Measurements from ENCODE around the gene GAS2. TPM values are rescaled to one million over a fixed set of nuclear protein-coding genes. Genes with fewer than 3 reads are reported as not detected.

The GAS2 gene
- 1.8 TPM in 1 of 2 replicates, not detected in the other for total RNA-seq

DNA sequence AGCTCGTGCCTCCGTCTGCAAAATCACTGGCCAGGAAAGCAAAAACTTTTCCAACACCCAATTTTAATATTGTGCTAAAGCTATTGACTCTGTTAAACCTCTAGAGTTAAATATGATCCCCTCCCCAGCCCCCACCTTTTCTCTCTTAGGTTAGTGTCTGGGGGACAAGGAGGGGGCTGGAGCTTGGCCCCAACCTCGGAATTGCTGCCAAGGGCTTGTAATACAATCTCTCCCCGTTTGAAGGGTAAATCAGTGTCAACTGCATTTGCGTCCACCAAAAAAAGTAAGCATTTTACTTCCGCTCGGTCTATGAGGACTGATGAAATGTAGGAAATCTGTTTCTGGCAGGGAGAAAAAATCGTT is at the start of gene GAS2:
Gene GAS2 (plus strand): TSS at position 287 of the 363 bp plus-strand sequence. CDS start 8,259 bp downstream, outside the sequence.

DNA sequence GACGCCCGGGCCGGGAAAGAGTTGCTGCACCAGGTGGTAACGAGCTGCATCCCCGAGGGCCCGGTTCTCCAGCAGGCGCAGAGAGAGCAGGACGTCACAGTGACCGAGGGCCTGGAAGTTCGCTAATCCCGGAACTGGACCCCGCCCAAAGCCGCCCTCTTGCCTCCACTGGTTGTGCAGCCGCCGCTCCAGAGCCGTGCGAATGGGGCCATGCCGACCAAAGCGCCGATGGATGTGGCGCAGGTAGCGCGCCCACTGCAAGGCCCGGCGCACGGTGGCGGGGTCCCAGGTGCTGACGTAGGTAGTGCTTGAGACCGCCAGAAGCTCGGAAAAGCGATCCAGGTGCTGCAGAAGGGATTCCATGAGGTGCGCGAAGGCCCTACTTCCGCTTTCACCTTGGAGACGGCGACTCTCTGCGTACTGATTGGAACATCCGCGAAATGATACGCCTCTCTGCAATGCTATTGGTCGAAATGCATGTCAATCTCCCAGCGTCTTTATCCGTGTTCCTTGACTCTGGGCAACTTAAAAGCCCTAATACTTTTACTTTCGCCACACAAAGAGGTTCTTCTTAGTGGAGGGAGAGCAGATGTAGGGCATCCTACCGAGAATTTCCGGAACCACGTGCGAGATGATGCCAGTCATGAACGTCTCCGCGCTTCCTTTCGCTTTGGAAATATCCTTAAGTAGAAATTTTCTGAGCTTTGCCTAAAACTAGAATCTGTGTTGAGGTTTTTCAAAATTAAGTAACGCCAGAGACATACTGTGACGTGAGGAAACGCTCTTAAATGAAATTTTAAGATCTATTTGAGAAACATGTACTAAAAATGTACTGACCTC is 40.7 kb upstream of the GAS2 start, which contains the start of gene FANCF:
Gene FANCF (minus strand): TSS at position 376 of the 840 bp plus-strand sequence. CDS start 13 bp downstream, at position 363.

DNA sequence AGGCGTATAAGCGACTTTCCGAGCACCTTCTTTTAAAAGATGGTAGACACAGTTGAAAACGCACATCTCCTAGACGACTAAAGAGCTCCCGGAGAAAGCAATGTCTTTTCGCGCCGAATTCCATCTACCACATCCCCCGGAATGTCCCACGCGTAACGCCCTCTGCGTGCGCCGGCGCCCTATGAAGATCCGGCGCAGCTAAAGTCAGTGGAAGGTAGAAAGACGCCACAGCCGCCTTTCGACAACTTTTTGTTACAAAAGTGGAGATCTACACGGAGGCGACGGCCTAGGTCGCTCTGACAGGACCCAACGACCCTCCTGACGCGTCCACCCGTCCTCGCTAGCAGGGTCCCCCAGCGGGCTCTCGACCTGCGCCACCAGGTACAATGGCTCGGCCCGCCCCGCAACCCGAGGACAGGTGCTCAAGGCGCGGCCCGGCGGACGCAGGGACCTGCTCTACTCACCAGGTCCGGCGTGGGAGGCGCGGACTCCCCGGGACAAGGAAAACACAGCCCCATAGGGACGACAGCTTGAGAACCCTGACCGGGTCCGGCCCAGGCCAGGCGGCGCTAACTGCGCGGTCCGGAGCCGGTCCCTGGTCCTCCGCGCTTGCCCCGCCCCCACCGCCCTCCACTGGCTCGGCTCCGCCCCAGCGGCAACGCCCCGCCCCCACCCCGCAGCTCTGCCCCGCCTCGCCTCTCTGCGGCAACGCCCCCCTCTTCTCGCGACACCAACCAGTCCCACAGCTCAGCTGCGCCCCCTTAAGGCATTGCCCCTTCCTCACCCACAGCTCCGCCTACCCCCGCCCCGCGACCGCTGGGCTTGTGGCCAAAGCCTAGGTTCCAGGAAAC is 163.0 kb downstream of the GAS2 start, which contains the start of gene SVIP:
Gene SVIP (minus strand): TSS at position 571 of the 851 bp plus-strand sequence. CDS start 53 bp downstream, at position 518.

DNA sequence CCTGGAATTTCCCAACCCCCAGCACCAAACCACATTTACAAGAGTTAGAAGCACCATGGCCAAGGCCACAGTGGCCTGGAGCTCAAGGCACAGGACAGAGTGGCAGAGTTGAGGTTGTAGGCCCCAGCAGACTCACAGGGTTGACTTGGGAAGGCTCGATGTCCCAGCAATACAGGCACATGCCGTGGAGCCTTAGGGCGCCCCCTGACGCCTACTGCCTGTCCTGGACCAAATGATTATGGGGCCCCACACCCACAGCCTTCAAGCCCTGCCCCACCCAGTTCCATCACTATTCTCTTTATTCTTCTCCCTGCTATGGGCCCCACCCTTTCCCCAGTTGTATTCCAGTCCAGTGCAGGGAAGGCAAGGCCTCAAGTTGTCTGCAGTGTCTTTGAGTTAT is 193.8 kb downstream of the GAS2 start, which contains the start of gene CCDC179:
Gene CCDC179 (minus strand): TSS at position 234 of the 400 bp plus-strand sequence. CDS start 53 bp downstream, at position 181.

Other genes starting within 250 kb of the GAS2 start
- gene FANCF, start 40.8 kb upstream of the GAS2 start, total RNA-seq = 5.6 and 6.0 TPM in 2 replicates
- gene SVIP, start 163.2 kb downstream of the GAS2 start, total RNA-seq = 1.4 and 2.9 TPM in 2 replicates
- not detected in 2 replicates for gene CCDC179, start 193.9 kb downstream of the GAS2 start, total RNA-seq

All from cardiac atrium fibroblast (primary cell).